Measurements from ENCODE around the gene RAB7B.

RAB7B gene

GRCh38 chr1:205967554-205968335 is 35.5 kb downstream of the RAB7B start:
- no peak for TF ChIP-seq CTCF (IDR thresholded peaks at IDR 0.05; ENCODE audit: borderline replicate concordance, insufficient read depth, low read depth, low read length)
- no peak overlapping the region for H3K4me3 ChIP-seq (ENCODE audit: low read depth, low read length)

- no peak for TF ChIP-seq CTCF (IDR thresholded peaks at IDR 0.05; ENCODE audit: borderline replicate concordance, insufficient read depth, low read depth, low read length)
- H3K4me3 ChIP-seq (ENCODE audit: low read depth, low read length), result no peak overlapping the region
Observed at GRCh38 chr1:205965036-205965884, 37.9 kb downstream of the RAB7B start.

GRCh38 chr1:205963352-205964155 is 39.6 kb downstream of the RAB7B start:
- no peak for TF ChIP-seq CTCF (IDR thresholded peaks at IDR 0.05; ENCODE audit: borderline replicate concordance, insufficient read depth, low read depth, low read length)
- H3K4me3 ChIP-seq (ENCODE audit: low read depth, low read length), result no peak overlapping the region

GRCh38 chr1:205962821-205963221 is 40.4 kb downstream of the RAB7B start:
- TF ChIP-seq CTCF (IDR thresholded peaks at IDR 0.05; ENCODE audit: borderline replicate concordance, insufficient read depth, low read depth, low read length), result no peak
- H3K4me3 ChIP-seq (ENCODE audit: low read depth, low read length), result no peak overlapping the region

GRCh38 chr1:205961991-205962820 is 41.0 kb downstream of the RAB7B start:
- no peak for TF ChIP-seq CTCF (IDR thresholded peaks at IDR 0.05; ENCODE audit: borderline replicate concordance, insufficient read depth, low read depth, low read length)
- H3K4me3 ChIP-seq (ENCODE audit: low read depth, low read length), result no peak overlapping the region

GRCh38 chr1:205961405-205961804 is 41.8 kb downstream of the RAB7B start:
- H3K4me3 ChIP-seq (ENCODE audit: low read depth, low read length), result no peak overlapping the region
- TF ChIP-seq CTCF (IDR thresholded peaks at IDR 0.05; ENCODE audit: borderline replicate concordance, insufficient read depth, low read depth, low read length), result no peak
